ENCODE measurements around the gene CCM2. TPM values are rescaled to one million over a fixed set of nuclear protein-coding genes. Genes with fewer than 3 reads are reported as not detected.
A peak's percentile ranks its signal among the peaks of the same experiment; 100 is the strongest.

Gene CCM2
- total RNA-seq, 2 experiments from 2014 or later, result 72.3 to 77.5 TPM

- DNase-seq (no peak), ATAC-seq (no peak)
- CTCF ChIA-PET, result no interaction called here
- intact Hi-C loops (cut with micrococcal nuclease), result no loop called here
- TF ChIP-seq CTCF (IDR thresholded peaks at IDR 0.05), result no peak
- peaks cover 24% of the 10 kb centered on the region for H3K36me3 Mint-ChIP-seq (ENCODE audit: low read depth)
- peaks cover 2% of the 10 kb centered on the region for H3K4me1 Mint-ChIP-seq (ENCODE audit: low read depth)
- peak overlapping the region; percentile 46 for H3K27ac Mint-ChIP-seq
- H3K4me3 Mint-ChIP-seq, result no peak overlapping the region
- POLR2A ChIA-PET, result no interaction called here
- H3K9me3 Mint-ChIP-seq, result no peaks in the 10 kb centered on the region
- H3K27me3 Mint-ChIP-seq, result no peaks in the 10 kb centered on the region
These were observed 74.7 kb downstream of the CCM2 start for GRCh38 chr7:45074528-45075354.

GRCh38 chr7:45075355-45075644 is 75.3 kb downstream of the CCM2 start:
- CTCF ChIA-PET, result no interaction called here
- Mint-ChIP-seq H3K27ac (peak overlapping the region; percentile 46), H3K9me3 (no peaks in the 10 kb centered on the region), H3K4me3 (no peak overlapping the region), H3K36me3 (ENCODE audit: low read depth) (peaks cover 24% of the 10 kb centered on the region), H3K4me1 (ENCODE audit: low read depth) (peaks cover 2% of the 10 kb centered on the region), H3K27me3 (no peaks in the 10 kb centered on the region)
- DNase-seq (no peak), ATAC-seq (no peak)
- intact Hi-C loops (cut with micrococcal nuclease), result no loop called here
- POLR2A ChIA-PET, result no interaction called here
- no peak for TF ChIP-seq CTCF (IDR thresholded peaks at IDR 0.05)

GRCh38 chr7:45075871-45076796 is 76.1 kb downstream of the CCM2 start:
- Mint-ChIP-seq H3K27ac (peak overlapping the region; percentile 15), H3K4me3 (no peak overlapping the region), H3K36me3 (ENCODE audit: low read depth) (peaks cover 22% of the 10 kb centered on the region), H3K4me1 (ENCODE audit: low read depth) (peaks cover 2% of the 10 kb centered on the region), H3K27me3 (no peaks in the 10 kb centered on the region), H3K9me3 (no peaks in the 10 kb centered on the region)
- TF ChIP-seq CTCF (IDR thresholded peaks at IDR 0.05), result no peak
- ATAC-seq, result no peak
- CTCF ChIA-PET, result no interaction called here
- POLR2A ChIA-PET, result interaction anchor here (0.7 to 1.1 kb wide), 2 partner anchors 49 to 96 kb away, joined by 3 to 4 read pairs; no protein-coding TSS in a partner anchor
- intact Hi-C loops (cut with micrococcal nuclease), result no loop called here
- DNase-seq, result no peak

- Mint-ChIP-seq H3K27me3 (no peaks in the 10 kb centered on the region), H3K4me1 (ENCODE audit: low read depth) (peaks cover 2% of the 10 kb centered on the region), H3K27ac (no peak overlapping the region), H3K36me3 (ENCODE audit: low read depth) (peaks cover 22% of the 10 kb centered on the region), H3K9me3 (no peaks in the 10 kb centered on the region), H3K4me3 (no peak overlapping the region)
- ChIA-PET CTCF (no interaction called here), POLR2A (interaction anchor here (0.7 kb wide), 1 partner anchor 50 kb away, joined by 3 read pairs; no protein-coding TSS in a partner anchor)
- no peak for TF ChIP-seq CTCF (IDR thresholded peaks at IDR 0.05)
- ATAC-seq (no peak), DNase-seq (no peak)
- intact Hi-C loops (cut with micrococcal nuclease), result no loop called here
These were observed 76.9 kb downstream of the CCM2 start for GRCh38 chr7:45076946-45077345.

GRCh38 chr7:45077579-45077978 is 77.6 kb downstream of the CCM2 start:
- Mint-ChIP-seq H3K9me3 (no peaks in the 10 kb centered on the region), H3K4me3 (no peak overlapping the region), H3K27ac (no peak overlapping the region), H3K36me3 (ENCODE audit: low read depth) (peaks cover 22% of the 10 kb centered on the region), H3K4me1 (ENCODE audit: low read depth) (peaks cover 2% of the 10 kb centered on the region), H3K27me3 (no peaks in the 10 kb centered on the region)
- intact Hi-C loops (cut with micrococcal nuclease), result no loop called here
- TF ChIP-seq CTCF (IDR thresholded peaks at IDR 0.05), result no peak
- ATAC-seq (no peak), DNase-seq (no peak)
- ChIA-PET POLR2A (no interaction called here), CTCF (no interaction called here)

Data from activated CD8-positive, alpha-beta T cell treated with anti-CD3 and anti-CD28 coated beads for 36 hours (primary cell).